Measurements from ENCODE around the gene CDH15. TPM values are rescaled to one million over a fixed set of nuclear protein-coding genes. Genes with fewer than 3 reads are reported as not detected.

The CDH15 gene
- total RNA-seq, 1 experiment from 2014 or later, result 3.8 TPM

GRCh38 chr16:89189358-89190025, 17.9 kb downstream of the CDH15 start (continued):
- no peak for TF ChIP-seq FOSL1 (IDR thresholded peaks at IDR 0.05; ENCODE audit: low read depth)
- no peak for TF ChIP-seq EGR1 (IDR thresholded peaks at IDR 0.05; ENCODE audit: low read depth)
- no peak for TF ChIP-seq ELF1 (IDR thresholded peaks at IDR 0.05; ENCODE audit: borderline replicate concordance, low read depth)
- TF ChIP-seq YY1 (IDR thresholded peaks at IDR 0.05; ENCODE audit: extremely low read depth, insufficient replicate concordance, low read depth, low read length), result no peak
- no peak for TF ChIP-seq RAD21 (IDR thresholded peaks at IDR 0.05; ENCODE audit: low read depth)
- TF ChIP-seq SIN3A (IDR thresholded peaks at IDR 0.05; ENCODE audit: low read depth), result no peak
- no peak for TF ChIP-seq JUND (IDR thresholded peaks at IDR 0.05)
- TF ChIP-seq EZH2 (IDR thresholded peaks at IDR 0.05), result no peak
- TF ChIP-seq POLR2AphosphoS5 (IDR thresholded peaks at IDR 0.05; ENCODE audit: low read depth, low read length), result no peak
- TF ChIP-seq SP1 (IDR thresholded peaks at IDR 0.05; ENCODE audit: low read depth), result no peak
- TF ChIP-seq MAX (IDR thresholded peaks at IDR 0.05), result no peak

- TF ChIP-seq ELF1 (IDR thresholded peaks at IDR 0.05; ENCODE audit: borderline replicate concordance, low read depth) (no peak), POLR2AphosphoS5 (IDR thresholded peaks at IDR 0.05; ENCODE audit: low read depth, low read length) (no peak), ZFX (IDR thresholded peaks at IDR 0.05) (no peak), EGR1 (IDR thresholded peaks at IDR 0.05; ENCODE audit: low read depth) (no peak), ATF3 (IDR thresholded peaks at IDR 0.05) (no peak), CTCF (IDR thresholded peaks at IDR 0.05 in 2 of 3, conservative IDR thresholded peaks at IDR 0.05 in 1 of 3; ENCODE audit: borderline replicate concordance in 1 of 3, insufficient read depth in 1 of 3, low read depth in 2 of 3, low read length in 2 of 3) (no peak), YY1 (IDR thresholded peaks at IDR 0.05; ENCODE audit: extremely low read depth, insufficient replicate concordance, low read depth, low read length) (no peak), REST (IDR thresholded peaks at IDR 0.05; ENCODE audit: low read depth) (no peak)
- ChIA-PET RAD21 (ENCODE audit: low non-redundant PET in 1 of 2, low total read pairs in 2 of 2, uncharacterized antibody in 2 of 2, unreplicated experiment in 2 of 2) (no interaction called here), CTCF (no interaction called here), POLR2A (no interaction called here)
- H3K4me3 ChIP-seq (replicated peaks in 1 of 2; ENCODE audit: low read depth in 1 of 2, low read length in 2 of 2), result no peak overlapping the region
- H3K27ac ChIP-seq (ENCODE audit: low read depth, low read length), result no peak overlapping the region; the same call in 1 of the 2 replicates
- H3K79me2 ChIP-seq (ENCODE audit: insufficient read depth, low read length), result no peaks in the 10 kb centered on the region
- no peaks in the 10 kb centered on the region for H4K20me1 ChIP-seq (ENCODE audit: insufficient read depth)
- ATAC-seq (no peak), DNase-seq (ENCODE audit: low read depth, low spot score) (no peak)
- H3K27me3 ChIP-seq (ENCODE audit: insufficient read depth, low read length), result no peaks in the 10 kb centered on the region
- H3K4me1 ChIP-seq (ENCODE audit: control insufficient read depth in 1 of 2, insufficient read depth in 2 of 2, low read length in 2 of 2), result peaks cover 0 to 27% of the 10 kb centered on the region in 2 experiments; a peak in 2 of 4 replicates
- no peaks in the 10 kb centered on the region for H3K9me3 ChIP-seq (ENCODE audit: control insufficient read depth in 1 of 2, insufficient read depth in 1 of 2, low read depth in 1 of 2, low read length in 2 of 2)
- H3K4me2 ChIP-seq (ENCODE audit: low read length), result no peak overlapping the region
- intact Hi-C loops (cut with micrococcal nuclease), result no loop called here
- no TSS peak for BruUV-seq (replicated peaks)
- H2AFZ ChIP-seq (ENCODE audit: low read depth, low read length, poor library complexity, severe bottlenecking), result no peak overlapping the region
- H3K9me2 ChIP-seq (ENCODE audit: insufficient read depth), result no peaks in the 10 kb centered on the region
- no peak overlapping the region for H3K9ac ChIP-seq (ENCODE audit: low read length)
- no peaks in the 10 kb centered on the region for H3K36me3 ChIP-seq (ENCODE audit: control insufficient read depth in 1 of 2, insufficient read depth in 2 of 2, low read length in 2 of 2)
Measured at GRCh38 chr16:89190150-89190958, 18.8 kb downstream of the CDH15 start.

Data from HCT116 (cell line).